ENCODE measurements around the gene IFNL2. TPM values are rescaled to one million over a fixed set of nuclear protein-coding genes. Genes with fewer than 3 reads are reported as not detected.

IFNL2 gene
- total RNA-seq, 1 donor from 2014 or later: not detected

DNA sequence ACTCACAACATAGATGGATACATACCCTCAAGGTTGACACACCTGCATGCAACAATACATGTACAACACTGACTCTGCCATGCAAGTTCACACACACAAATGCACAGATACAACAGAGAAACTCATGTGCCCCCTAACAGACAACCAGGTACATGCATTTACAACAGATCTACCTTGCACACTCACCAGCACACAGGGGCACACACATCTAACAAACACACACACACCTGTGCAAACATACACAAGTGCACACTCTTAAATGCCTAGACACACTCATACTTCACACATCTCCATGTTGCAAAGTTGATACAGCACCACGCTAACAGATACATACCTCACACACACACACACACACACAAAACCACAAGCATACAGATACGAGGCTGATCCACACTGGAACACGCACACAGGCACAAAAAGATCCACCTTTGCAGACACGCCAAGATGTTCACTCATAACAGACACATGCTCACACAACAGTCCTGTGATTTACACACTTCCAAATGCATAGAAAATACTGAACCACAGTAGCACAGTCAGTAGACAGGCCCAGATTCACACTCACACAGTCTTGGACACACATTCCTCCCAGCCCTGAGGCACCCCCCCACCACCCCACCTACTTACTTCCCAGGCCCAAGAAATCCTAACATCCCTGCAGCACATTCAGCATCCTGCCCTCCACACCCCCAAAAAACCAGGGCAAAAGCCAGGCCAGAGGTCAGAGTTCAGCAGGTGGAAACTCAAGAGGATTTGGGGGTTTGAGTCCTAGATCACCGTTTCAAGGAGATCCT, 51.1 kb downstream of the IFNL2 start:
- H3K27me3 Mint-ChIP-seq (ENCODE audit: low read depth): peaks cover 52% of the 10 kb centered on the region

More for the DNA sequence above, 51.1 kb downstream of the IFNL2 start:
- Mint-ChIP-seq H3K4me3 (peak overlapping the region; percentile 68), H3K9me3 (no peaks in the 10 kb centered on the region), H3K4me1 (peaks cover 20% of the 10 kb centered on the region), H3K36me3 (ENCODE audit: low read depth) (no peaks in the 10 kb centered on the region), H3K27ac (ENCODE audit: unreplicated experiment) (no peak overlapping the region)
- TF ChIP-seq, protein P1, sequence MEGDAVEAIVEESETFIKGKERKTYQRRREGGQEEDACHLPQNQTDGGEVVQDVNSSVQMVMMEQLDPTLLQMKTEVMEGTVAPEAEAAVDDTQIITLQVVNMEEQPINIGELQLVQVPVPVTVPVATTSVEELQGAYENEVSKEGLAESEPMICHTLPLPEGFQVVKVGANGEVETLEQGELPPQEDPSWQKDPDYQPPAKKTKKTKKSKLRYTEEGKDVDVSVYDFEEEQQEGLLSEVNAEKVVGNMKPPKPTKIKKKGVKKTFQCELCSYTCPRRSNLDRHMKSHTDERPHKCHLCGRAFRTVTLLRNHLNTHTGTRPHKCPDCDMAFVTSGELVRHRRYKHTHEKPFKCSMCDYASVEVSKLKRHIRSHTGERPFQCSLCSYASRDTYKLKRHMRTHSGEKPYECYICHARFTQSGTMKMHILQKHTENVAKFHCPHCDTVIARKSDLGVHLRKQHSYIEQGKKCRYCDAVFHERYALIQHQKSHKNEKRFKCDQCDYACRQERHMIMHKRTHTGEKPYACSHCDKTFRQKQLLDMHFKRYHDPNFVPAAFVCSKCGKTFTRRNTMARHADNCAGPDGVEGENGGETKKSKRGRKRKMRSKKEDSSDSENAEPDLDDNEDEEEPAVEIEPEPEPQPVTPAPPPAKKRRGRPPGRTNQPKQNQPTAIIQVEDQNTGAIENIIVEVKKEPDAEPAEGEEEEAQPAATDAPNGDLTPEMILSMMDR (conservative IDR thresholded peaks at IDR 0.05): no peak
- no peak for DNase-seq (ENCODE audit: low read depth, low spot score)

Other genes starting within 250 kb of the IFNL2 start
- 4.9 and 6.8 TPM in 2 replicates for gene FBXO27, start 235.8 kb upstream of the IFNL2 start, total RNA-seq
- not detected in 2 replicates for gene ACP7, start 184.0 kb upstream of the IFNL2 start, total RNA-seq
- 54.4 and 56.8 TPM in 2 replicates for gene PAK4, start 142.6 kb upstream of the IFNL2 start, total RNA-seq
- not detected in 2 replicates for gene NCCRP1, start 71.4 kb upstream of the IFNL2 start, total RNA-seq
- gene SYCN, start 64.1 kb upstream of the IFNL2 start, total RNA-seq: not detected in 2 replicates
- not detected in 2 replicates for gene IFNL3, start 23.4 kb upstream of the IFNL2 start, total RNA-seq
- not detected in 2 replicates for gene IFNL4, start 19.5 kb upstream of the IFNL2 start, total RNA-seq
- not detected in 2 replicates for gene IFNL1, start 28.0 kb downstream of the IFNL2 start, total RNA-seq
- 4.9 and 5.1 TPM in 2 replicates for gene LRFN1, start 52.5 kb downstream of the IFNL2 start, total RNA-seq
- 0.65 TPM in 1 of 2 replicates, not detected in the other for gene GMFG, start 67.6 kb downstream of the IFNL2 start, total RNA-seq
- gene SAMD4B, start 74.0 kb downstream of the IFNL2 start, total RNA-seq: 158 and 164 TPM in 2 replicates
- gene PAF1, start 122.7 kb downstream of the IFNL2 start, total RNA-seq: 62.9 and 67.3 TPM in 2 replicates
- 37.3 and 40.3 TPM in 2 replicates for gene MED29, start 123.0 kb downstream of the IFNL2 start, total RNA-seq
- gene ZFP36, start 138.5 kb downstream of the IFNL2 start, total RNA-seq: 4.0 TPM in 2 replicates
- 120 and 135 TPM in 2 replicates for gene PLEKHG2, start 144.3 kb downstream of the IFNL2 start, total RNA-seq
- 2,020 and 2,116 TPM in 2 replicates for gene RPS16, start 167.6 kb downstream of the IFNL2 start, total RNA-seq
- 129 and 140 TPM in 2 replicates for gene SUPT5H, start 177.2 kb downstream of the IFNL2 start, total RNA-seq
- 118 and 121 TPM in 2 replicates for gene TIMM50, start 212.4 kb downstream of the IFNL2 start, total RNA-seq
- 17.9 and 22.3 TPM in 2 replicates for gene DLL3, start 230.6 kb downstream of the IFNL2 start, total RNA-seq
- gene SELENOV, start 246.7 kb downstream of the IFNL2 start, total RNA-seq: not detected in 2 replicates